ENCODE results near the gene JUN.

Gene JUN

GRCh38 chr1:58783993-58784757 lies at the start of gene JUN:
TSS of gene JUN (minus strand) at chr1:58784047. CDS start at chr1:58783070, 977 bp downstream.
- DNase-seq (ENCODE audit: low spot score) = peak; percentile 88

GRCh38 chr1:58833166-58833565 lies 49.3 kb upstream of the JUN start:
- no peak for DNase-seq (ENCODE audit: low spot score)

- no peak for DNase-seq (ENCODE audit: low spot score)
These were observed 46.4 kb upstream of the JUN start for GRCh38 chr1:58830291-58830690.

GRCh38 chr1:58829866-58830265 lies 46.0 kb upstream of the JUN start:
- DNase-seq (ENCODE audit: low spot score) = no peak

- DNase-seq (ENCODE audit: low spot score) = no peak
These were observed 43.5 kb upstream of the JUN start for GRCh38 chr1:58827298-58827697.

GRCh38 chr1:58824753-58825389 lies 41.0 kb upstream of the JUN start:
- DNase-seq (ENCODE audit: low spot score) = no peak

GRCh38 chr1:58823481-58824010 lies 39.7 kb upstream of the JUN start:
- no peak for DNase-seq (ENCODE audit: low spot score)

- DNase-seq (ENCODE audit: low spot score) = no peak
These were observed 37.5 kb upstream of the JUN start for GRCh38 chr1:58821309-58821708.

GRCh38 chr1:58818976-58819375 lies 35.1 kb upstream of the JUN start:
- DNase-seq (ENCODE audit: low spot score) = no peak

GRCh38 chr1:58818075-58818474 lies 34.2 kb upstream of the JUN start:
- no peak for DNase-seq (ENCODE audit: low spot score)

GRCh38 chr1:58816747-58817221 lies 32.9 kb upstream of the JUN start:
- no peak for DNase-seq (ENCODE audit: low spot score)

- DNase-seq (ENCODE audit: low spot score) = peak; percentile 50
These were observed 32.4 kb upstream of the JUN start for GRCh38 chr1:58816072-58816746.

- DNase-seq (ENCODE audit: low spot score) = no peak
These were observed 31.8 kb upstream of the JUN start for GRCh38 chr1:58815686-58816071.

GRCh38 chr1:58815069-58815685 lies 31.3 kb upstream of the JUN start:
- DNase-seq (ENCODE audit: low spot score) = peak; percentile 15

- no peak for DNase-seq (ENCODE audit: low spot score)
These were observed 30.6 kb upstream of the JUN start for GRCh38 chr1:58814251-58815068.

GRCh38 chr1:58813801-58814200 lies 30.0 kb upstream of the JUN start:
- DNase-seq (ENCODE audit: low spot score) = no peak

GRCh38 chr1:58813361-58813760 lies 29.5 kb upstream of the JUN start:
- no peak for DNase-seq (ENCODE audit: low spot score)

GRCh38 chr1:58812926-58813325 lies 29.1 kb upstream of the JUN start:
- DNase-seq (ENCODE audit: low spot score) = no peak

- DNase-seq (ENCODE audit: low spot score) = no peak
These were observed 28.6 kb upstream of the JUN start for GRCh38 chr1:58812468-58812867.

GRCh38 chr1:58811303-58811702 lies 27.5 kb upstream of the JUN start:
- DNase-seq (ENCODE audit: low spot score) = no peak

- no peak for DNase-seq (ENCODE audit: low spot score)
These were observed 25.6 kb upstream of the JUN start for GRCh38 chr1:58809325-58810010.

Data from hematopoietic multipotent progenitor cell treated with erythropoietin and hydrocortisone succinate and interleukin-3 and kit ligand, for 17 days (in vitro differentiated cells).